Measurements from ENCODE around the gene BCAS4. TPM values are rescaled to one million over a fixed set of nuclear protein-coding genes. Genes with fewer than 3 reads are reported as not detected.

BCAS4 gene
- total RNA-seq, 2 donors from 2014 or later: 2.1 to 2.7 TPM

- intact Hi-C loops (cut with DNase I): no loop called here
- DNase-seq (ENCODE audit: low spot score): no peak
Measured at GRCh38 chr20:50814438-50815161, 19.7 kb downstream of the BCAS4 start.

GRCh38 chr20:50815162-50815989 is 20.5 kb downstream of the BCAS4 start:
- DNase-seq (ENCODE audit: low spot score): no peak
- intact Hi-C loops (cut with DNase I): no loop called here

DNA sequence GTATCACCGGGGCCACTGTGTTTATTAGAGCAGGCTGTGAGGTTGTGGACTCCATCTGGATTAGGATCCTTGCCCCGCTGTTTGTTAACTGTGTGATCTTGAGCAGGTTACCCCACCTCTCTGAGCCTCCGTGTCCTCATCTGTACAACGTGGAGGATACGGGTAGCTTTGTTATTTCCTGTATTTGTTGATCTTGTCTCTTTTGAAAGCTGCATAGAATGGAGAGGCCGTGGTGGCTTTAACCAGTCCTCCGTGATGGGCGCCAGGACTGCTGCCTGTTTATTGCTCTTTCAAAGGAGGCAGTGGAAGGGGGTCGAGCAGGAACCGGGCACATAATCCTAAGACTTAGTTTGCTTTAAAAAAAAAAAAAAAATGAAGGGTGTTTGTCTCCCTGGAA is 22.9 kb downstream of the BCAS4 start:
- DNase-seq (ENCODE audit: low spot score): no peak
- intact Hi-C loops (cut with DNase I): no loop called here

DNA sequence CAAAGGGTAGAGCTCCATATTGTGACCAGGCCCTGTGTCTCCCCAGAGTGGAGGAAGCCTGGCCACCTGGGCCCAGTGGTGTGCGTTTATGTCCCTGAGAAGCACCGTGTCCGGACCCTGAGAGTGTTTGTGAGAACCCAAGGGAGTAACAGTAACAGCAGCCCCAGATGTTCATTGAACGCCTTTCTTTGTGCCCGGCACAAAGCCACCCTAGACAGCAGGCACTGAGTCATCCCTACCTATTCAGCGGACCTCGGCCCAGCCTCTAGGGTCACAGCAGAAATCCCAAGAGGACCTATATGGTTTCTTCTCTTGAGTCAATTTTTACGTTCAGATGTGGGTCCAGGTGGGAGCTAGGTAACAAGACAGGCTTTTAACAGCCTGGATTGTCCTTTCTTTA is 24.5 kb downstream of the BCAS4 start:
- intact Hi-C loops (cut with DNase I): no loop called here
- DNase-seq (ENCODE audit: low spot score): no peak

- DNase-seq (ENCODE audit: low spot score): no peak
Measured at GRCh38 chr20:50820515-50821256, 25.8 kb downstream of the BCAS4 start.

GRCh38 chr20:50821257-50821921 is 26.5 kb downstream of the BCAS4 start:
- no peak for DNase-seq (ENCODE audit: low spot score)
- intact Hi-C loops (cut with DNase I): no loop called here

More at GRCh38 chr20:50820515-50821256, 25.8 kb downstream of the BCAS4 start:
- intact Hi-C loops (cut with DNase I): no loop called here

DNA sequence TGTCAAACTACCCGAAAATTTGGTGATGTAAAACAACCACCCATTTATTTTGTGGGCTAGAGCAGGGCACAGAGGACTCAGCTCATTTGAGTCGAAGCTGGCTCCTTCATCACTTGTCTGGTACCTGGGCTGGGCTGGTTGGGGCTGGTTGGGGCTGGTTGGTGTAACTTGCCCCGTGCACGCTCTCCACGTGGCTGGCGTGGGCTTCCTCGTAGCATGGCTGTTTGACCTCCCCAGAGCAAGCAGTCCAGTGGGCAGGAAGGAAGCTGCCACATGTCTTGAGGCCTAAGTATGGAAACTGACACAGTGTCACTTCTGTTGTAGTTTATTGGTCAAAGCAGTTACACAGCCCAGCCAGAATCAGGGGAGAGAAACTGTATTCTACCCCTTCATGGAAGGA is 27.1 kb downstream of the BCAS4 start:
- intact Hi-C loops (cut with DNase I): no loop called here
- no peak for DNase-seq (ENCODE audit: low spot score)

- intact Hi-C loops (cut with DNase I): no loop called here
- no peak for DNase-seq (ENCODE audit: low spot score)
Measured at GRCh38 chr20:50823319-50823718, 28.5 kb downstream of the BCAS4 start.

- intact Hi-C loops (cut with DNase I): no loop called here
- peak; percentile 87 for DNase-seq (ENCODE audit: low spot score)
Measured at GRCh38 chr20:50824137-50824536, 29.3 kb downstream of the BCAS4 start.

- DNase-seq (ENCODE audit: low spot score): no peak
- intact Hi-C loops (cut with DNase I): no loop called here
Measured at GRCh38 chr20:50826121-50826520, 31.3 kb downstream of the BCAS4 start.

DNA sequence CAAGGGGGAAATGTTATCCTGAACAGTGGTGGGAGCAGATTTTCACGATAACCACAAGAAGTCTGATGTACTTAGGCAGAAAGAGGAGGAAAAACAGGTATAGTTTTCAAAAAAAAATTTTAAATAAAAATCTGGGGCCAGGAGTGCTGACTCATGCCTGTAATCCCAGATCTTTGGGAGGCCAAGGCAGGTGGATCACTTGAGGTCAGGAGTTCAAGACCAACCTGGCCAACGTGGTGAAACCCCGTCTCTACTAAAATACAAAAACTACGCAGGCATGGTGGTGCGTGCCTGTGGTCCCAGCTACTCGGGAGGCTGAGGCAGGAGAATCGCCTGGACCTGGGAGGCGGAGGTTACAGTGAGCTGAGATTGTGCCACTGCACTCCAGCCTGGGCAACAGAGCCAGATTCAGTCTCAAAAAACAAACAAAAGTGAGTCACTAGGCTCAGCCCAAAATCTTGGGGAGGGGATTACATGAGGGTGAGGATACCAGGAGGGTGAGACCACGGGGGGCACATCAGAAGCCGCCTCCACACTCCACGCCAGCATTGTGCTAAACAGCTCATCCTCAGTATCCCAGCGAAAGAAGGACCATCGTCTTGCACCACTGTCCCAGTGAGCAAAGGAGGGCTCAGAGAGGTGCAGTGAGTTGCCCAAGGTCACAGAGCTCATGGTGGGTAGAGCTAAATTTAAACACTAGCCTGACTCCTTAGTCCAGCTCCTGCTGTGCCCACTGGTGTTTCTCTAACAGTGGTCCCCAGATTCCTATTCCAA is 33.7 kb downstream of the BCAS4 start:
- no peak for DNase-seq (ENCODE audit: low spot score)
- intact Hi-C loops (cut with DNase I): no loop called here

- intact Hi-C loops (cut with DNase I): loop anchor here in 1 of 2 donors (5.0 kb wide), 1 partner anchor 1781 kb away; no protein-coding TSS in a partner anchor
- no peak for DNase-seq (ENCODE audit: low spot score)
Measured at GRCh38 chr20:50831622-50832021, 36.8 kb downstream of the BCAS4 start.

- intact Hi-C loops (cut with DNase I): loop anchor here in 1 of 2 donors (5.0 kb wide), 1 partner anchor 1778 kb away; no protein-coding TSS in a partner anchor
- no peak for DNase-seq (ENCODE audit: low spot score)
Measured at GRCh38 chr20:50834599-50835005, 39.7 kb downstream of the BCAS4 start.

GRCh38 chr20:50837532-50838321 is 42.9 kb downstream of the BCAS4 start:
- no peak for DNase-seq (ENCODE audit: low spot score)
- intact Hi-C loops (cut with DNase I): no loop called here

DNA sequence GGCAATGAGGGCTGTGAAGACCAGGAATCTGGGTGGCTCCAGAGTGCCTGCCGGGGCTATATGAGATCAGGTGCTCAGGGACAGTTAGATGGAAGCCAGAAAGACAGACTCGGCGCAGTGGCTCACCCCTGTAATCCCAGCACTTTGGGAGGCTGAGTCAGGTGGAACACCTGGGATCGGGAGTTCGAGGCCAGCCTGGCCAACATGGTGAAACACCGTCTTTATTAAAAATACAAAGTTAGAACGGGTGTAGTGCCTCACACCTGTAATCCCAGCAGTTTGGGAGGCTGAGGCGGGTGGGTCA is 43.4 kb downstream of the BCAS4 start:
- intact Hi-C loops (cut with DNase I): no loop called here
- no peak for DNase-seq (ENCODE audit: low spot score)

DNA sequence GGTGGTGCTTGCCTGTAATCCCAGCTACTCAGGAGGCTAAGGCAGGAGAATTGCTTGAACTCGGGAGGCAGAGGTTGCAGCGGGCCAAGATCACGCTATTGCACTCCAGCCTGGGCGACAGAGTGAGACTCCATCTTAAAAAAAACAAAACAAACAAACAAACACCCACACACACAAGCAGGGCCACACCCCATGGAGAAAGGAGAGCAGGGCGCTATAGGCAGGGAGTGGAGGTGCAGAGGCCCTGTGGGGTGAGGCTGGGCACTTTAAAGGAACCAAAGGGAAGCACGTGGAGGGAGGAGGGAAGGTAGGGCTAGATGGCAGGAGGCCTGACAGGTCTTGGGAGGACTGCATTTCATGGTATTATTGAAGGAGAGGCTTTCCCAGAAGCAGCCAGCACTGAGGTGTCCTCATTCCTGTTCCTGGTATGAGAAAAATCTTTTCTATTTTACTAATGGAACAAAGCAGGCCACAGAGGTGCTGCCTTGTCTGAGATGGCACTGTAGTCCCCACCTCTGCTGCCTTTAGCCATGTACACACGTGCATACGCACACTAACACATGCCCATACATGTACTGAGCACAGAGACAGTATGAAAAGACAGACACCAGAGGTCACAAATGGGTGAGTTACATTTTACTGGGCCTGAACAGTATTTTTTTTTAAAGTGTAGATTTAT is 44.0 kb downstream of the BCAS4 start:
- DNase-seq (ENCODE audit: low spot score): no peak
- intact Hi-C loops (cut with DNase I): no loop called here

- DNase-seq (ENCODE audit: low spot score): no peak
- intact Hi-C loops (cut with DNase I): no loop called here
Measured at GRCh38 chr20:50842821-50843220, 48.0 kb downstream of the BCAS4 start.
